Urothelium cell line (cell line): Measurements from ENCODE around the gene FIGN.

Source experiments
- DNase-seq: peaks from one replicate; pipeline ENCODE4 v3.0.0; 2011; ENCODE audit warnings: low spot score, mixed read lengths
- FAIRE-seq: peaks from 2 replicates; lab custom pipeline; 2011; peaks lifted over from hg19 to GRCh38; lab: Jason Lieb, UNC

The FIGN gene

DNA sequence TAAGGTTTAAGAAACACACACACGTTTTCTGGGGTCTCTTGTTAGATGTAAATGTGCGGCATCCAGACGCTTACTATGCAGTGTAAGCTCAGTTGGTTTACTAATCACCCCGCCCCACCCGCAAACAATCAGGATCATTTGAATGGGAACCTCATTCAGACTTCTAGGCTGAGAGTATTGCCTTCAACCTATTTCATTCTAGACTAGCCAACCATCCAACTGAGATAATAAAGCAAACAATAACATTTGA is 1.3 kb upstream of the FIGN start:
- FAIRE-seq (no peak), DNase-seq (no peak)

DNA sequence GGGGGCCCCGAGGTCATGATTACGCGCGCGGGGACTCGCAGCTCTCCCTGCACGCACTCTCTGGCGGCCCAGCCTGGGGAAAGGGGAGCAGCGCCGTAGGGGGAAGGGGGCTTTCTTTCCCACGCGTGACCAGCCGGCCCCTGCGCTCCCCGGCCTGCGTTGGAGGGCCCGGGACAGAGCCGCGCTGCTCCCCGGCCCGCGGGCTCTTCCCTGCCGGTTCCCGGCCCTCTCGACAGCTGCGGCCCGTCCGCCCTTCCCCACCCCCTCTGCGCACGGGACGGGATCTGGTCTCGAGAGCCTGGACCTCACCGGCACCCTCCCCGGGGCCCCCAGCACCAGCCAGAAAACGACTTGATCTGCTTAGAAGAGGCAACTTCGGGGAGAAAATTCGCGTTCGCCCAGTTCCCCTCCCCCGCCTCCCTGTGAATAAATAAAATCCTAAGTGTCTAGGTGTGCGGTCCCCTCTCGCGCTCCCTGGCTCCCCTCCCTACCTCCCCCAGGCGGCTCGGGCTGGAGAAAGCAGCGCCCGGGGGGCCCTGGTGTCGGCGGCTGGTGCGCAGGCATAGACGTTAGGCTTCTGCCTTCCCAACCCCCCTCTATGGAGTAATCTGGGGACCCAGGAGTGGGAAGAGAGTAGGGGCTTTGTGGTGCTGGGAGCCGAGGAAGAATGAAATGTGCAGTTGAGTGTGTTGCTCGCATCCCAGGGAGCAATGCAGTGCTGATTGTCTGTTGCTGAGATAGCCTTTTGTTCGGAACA is 803 bp upstream of the FIGN start:
- DNase-seq = peak; percentile 82
- no peak for FAIRE-seq

DNA sequence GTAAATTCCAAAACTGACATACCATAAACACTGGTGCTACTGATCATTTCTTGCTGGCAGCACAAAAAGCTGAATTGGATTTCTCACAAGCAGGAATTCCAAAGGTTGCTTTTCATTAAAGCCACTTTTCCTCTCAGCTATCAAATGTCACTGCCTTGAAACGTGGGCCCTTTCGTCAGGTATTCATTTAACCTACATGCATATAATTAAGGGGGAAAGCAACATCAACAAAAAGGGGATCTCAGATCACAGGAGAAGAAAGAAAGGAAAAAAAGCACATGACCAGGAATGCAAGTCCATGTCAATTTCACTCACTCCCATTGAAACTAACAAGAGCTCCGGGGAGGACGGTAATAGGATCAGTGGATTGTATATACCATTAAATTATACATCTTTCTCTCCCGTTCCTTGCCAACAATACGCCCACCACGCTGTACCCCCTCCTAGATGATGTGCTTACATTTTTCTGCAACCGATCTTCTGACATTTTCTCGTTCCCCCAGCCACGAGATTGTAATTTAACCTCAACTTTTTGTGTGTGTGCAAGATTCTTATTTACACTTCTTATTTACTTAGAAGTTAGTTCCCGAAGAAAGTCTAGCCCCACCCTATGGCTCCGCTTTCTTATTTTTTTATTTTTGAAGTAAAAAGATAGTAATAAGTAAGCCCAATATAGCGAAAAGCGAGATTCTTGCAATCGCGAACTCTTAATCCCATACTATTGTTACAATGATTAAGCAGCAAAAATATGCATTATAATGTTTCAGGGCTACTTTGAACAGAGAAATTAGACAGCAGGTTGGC is 725 bp downstream of the FIGN start:
- FAIRE-seq = no peak

DNA sequence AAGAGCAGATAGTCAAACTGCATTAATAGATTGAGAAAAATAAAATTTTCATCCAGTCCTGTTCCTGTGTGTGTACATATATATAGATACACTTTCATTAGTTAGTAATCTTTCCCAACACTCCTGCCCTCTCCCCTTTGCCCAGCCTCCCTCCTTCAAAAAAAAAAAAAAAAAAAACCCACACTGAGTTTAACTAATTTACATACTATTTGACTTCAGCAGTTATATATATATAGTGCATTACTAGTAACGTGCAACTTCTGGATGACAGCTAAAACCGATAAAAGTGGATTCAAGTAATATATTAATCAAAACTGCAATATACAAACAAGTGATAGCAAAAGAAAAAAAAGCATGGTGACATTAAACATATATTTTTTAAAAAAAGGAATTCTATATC is 1.4 kb downstream of the FIGN start:
- no peak for DNase-seq
- no peak for FAIRE-seq

More for the DNA sequence above, 725 bp downstream of the FIGN start:
- DNase-seq = no peak

DNA sequence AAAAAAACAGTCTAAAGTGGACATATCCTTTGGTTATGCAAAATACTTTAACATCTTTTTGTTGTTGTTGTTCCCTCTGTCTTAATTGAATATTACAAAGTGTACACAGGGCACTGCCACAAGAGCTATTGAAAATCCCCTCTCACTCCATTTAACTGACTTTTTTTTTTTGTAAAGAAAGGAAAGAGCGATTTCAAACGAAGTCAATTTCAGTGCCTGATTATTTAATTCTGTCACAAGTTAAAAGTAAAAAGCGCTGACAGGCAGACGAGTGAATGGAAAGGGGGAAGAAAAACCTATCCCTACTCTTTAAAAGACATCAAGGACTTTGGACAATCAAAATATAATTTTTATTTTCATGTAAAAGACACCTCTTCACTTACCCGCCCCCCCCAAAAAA is 1.9 kb downstream of the FIGN start:
- FAIRE-seq = no peak

DNA sequence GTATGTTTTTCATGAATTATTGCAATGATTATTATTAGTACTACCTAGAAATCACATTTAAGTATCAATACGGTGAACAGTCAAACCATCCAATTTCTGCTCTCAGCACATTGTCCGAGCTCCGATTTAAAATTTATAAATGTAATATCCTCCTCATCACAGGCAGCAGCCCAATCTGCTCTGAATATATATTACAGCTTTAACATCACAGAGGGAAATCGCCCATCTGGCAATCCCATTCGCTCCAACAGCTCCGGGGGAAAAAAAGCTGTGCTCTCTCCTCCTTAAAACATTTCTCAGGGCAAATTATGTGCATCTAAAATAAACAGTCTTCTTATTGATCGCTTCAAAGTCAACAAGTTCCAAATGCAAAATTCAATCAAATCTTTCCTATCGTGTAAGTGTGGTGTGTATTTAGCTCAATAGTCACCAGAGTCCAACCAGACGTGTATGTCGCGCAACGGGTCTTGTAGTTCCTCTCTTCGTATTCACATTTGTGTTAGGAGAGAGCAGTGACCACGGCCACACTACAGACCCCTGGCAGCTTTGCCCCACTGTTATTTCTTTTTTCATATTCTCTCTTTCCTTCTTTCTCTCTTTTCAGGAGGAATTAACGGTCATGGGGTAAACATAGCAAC is 2.4 kb downstream of the FIGN start:
- no peak for DNase-seq
- no peak for FAIRE-seq

More for the DNA sequence above, 1.9 kb downstream of the FIGN start:
- DNase-seq = no peak

DNA sequence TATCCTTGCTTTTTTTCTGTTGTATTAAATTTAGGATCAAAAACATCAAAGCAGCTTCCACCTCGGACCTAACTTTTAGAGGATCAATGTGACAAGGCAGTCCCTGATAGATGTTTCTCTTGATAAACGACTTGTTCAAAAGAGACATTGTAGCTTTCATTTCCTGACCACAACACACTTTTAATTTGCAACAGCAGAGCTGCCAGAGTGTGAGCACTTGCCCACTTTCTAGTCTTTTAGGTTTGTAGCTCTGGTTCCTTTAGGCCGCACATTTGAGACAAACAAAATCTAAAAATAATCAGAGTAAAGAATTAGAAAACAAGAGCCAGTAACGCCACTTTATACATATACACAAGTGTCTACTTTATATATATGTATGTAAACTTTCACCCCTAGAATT is 3.1 kb downstream of the FIGN start:
- DNase-seq = no peak
- FAIRE-seq = no peak

DNA sequence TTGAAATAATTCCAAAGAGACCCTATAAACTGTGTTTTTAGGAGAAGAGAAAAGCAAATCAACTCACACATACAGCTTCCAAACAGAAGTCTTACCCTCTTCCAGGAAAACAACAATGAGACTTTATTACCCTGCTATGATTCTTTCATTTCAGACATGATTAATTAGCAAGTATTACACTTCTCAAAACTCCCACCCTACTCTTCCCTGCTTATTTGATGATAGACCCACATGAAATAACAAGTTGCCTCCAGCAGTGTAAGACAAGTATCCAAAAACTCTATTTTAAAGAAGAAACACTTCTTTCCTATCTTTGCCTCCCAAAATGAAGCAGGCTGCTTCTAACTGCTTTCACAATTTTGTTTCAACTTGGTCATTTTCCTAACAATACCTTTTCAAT is 4.1 kb downstream of the FIGN start:
- DNase-seq (no peak), FAIRE-seq (no peak)

DNA sequence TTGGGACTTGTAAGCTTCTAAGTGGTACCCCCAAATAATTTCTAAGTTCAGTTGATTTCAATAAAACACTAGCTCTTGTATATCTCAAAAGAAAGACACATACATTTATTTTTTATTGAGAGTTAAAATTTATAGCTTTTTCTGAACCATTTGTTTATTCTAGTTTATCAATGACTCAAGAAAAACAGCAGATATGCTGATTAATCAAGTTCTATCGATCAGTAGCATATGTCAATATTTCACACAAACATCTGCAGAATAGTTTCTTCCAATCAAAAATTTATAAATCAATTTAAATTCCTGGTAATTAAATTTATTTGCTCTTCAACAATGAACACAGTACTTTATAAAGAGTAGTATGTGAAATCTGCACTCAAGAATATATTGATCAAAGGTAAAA is 5.3 kb downstream of the FIGN start:
- FAIRE-seq = no peak

DNA sequence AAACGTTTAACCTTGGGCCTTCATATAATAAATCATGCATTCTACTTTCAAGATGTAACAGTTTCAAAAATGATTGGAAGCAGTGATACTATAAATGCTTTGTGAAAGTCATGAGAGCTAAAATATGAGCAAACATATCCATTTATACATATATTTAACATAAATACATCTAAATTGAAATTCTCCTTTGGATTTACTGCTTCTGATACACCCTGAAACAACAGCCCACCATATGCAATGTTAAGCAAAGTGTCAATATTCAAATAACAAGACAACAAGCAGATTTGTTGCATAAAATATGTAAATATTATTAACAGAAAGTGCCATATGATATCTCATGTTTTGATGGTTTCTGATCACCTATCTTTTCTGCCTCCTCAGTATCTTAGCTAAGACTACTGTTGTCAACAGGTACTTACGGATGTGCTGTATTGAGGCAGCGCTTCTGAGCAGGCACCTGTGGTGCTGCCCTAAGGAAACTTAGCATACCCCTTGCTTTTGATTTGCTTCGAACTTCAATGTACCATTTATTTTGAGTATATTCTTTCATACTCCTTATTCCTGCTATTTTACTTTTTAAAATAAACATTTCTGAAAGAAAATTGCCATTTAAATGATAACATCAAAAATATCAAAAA is 6.1 kb downstream of the FIGN start:
- no peak for FAIRE-seq
- no peak for DNase-seq

More for the DNA sequence above, 5.3 kb downstream of the FIGN start:
- no peak for DNase-seq

DNA sequence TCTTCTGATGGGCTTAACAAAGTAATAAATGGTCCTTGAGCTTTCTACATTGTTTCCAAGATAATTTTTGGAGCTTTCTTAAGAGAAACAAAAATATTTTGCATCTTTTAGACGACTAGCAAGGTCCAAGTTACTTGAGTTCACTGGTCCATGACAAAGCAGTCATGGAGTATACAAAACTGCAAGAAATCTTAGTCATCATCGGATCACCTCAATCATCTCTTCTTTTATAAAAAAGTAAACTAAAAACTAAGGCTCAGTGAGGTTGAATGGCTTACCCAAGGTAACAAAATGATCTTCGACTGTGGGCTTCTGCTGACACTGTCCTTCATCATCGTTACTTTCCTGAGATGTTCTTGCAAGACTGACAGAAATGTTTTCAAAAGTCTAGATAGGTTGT is 11.9 kb downstream of the FIGN start:
- no peak for DNase-seq
- FAIRE-seq = no peak

DNA sequence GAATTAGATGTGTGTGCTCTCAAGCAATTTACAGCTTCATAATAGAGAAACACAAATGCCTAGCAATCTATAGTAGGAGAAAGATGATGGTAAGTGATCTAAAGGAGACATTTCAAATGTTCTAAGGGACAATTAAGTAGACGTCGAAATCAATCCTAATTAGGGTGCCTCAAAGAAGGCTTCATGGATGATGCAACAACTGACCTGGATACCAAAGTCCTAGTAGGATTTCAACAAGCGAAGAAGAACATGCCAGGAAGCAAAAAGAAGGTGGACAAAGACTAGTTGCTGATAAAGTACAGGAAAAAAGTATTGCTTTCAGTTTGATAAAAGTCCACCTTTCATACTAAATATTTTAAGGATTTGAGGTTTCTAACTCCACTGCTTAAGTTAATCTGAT is 12.5 kb downstream of the FIGN start:
- DNase-seq (no peak), FAIRE-seq (no peak)

DNA sequence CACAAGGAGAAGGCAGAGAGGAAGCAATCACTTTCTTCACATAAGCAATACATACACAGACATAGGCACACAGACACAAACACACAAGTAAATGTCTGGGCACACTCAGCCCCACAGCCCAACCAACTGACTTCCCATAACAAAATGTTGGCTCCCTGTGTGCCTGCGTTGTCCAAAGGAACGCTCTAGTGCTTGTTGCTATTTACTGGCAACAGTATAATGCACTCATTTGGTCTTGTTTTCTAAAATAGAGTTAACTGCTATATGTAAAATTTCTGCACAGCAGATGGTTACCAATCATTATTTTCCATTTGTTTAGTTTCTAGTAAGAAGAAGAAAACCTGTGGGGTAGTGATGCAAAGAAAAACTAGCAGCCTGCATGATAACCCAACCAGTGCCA is 16.5 kb downstream of the FIGN start:
- FAIRE-seq (no peak), DNase-seq (no peak)

DNA sequence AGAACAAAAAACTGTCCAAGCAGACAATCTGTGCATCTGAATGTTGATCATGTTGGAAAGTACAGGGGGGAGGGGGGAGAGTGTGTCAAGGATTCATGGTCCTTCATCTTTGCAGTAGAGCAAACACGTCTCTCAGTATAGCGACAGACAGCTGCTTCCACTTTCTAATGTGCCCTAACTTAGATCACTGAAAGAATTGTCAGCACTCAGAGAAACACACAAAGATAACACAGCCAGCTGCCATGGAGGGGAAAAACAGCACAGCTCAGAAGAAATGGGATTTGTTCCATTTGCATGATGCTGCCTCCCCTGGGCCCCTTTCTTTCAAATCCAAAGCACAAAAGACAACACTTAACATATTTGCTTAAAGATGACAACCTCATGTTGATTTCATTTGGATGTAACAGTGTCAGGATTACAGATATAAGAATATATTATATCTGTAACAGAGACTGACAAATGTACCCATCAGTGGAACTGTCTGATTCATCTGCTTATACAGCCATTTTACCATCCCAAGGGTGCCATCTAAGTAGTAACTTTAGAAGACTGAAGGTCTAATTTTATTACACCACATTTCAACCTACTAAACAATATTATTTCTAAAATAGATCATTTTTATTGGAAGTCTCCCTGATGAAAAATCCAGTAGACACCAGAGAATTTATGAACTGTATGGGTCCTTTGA is 17.7 kb downstream of the FIGN start:
- DNase-seq (no peak), FAIRE-seq (no peak)

DNA sequence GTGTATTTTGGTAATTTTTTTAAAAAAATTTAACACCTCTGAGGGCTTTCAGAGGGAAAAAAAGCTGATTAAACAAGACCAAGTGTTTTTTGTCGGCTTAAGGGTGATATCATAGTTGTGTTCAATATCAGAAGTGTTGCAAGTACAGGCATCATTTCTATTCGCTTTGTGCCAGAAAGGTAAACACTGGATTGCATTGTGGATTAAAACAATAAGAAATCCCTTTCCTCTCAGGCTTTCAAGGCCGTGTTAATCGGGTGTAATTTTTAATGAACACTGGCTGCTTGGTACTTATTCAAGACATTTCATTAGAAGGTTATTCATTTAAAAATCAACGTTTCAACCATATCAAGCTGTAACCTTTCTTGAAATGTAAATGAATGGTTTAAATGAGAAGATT is 18.3 kb downstream of the FIGN start:
- FAIRE-seq = no peak
- no peak for DNase-seq

DNA sequence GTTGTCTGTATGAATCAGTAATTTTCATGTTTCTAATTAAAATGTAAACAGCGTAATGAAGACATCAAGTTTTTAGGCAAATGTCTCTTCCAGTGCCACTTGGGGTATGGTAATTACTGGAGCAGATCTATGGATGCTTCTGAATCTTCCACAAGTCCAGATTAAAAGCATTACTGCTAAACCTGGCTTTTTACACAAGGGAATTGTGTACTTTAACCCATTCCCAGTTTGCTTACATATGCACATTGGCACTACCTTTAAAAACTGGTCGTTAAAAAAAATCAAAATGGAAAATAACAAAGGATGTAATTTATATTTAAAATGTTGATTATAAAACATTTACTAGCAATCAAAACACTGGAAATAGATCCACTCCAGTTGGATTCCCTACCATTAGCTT is 19.7 kb downstream of the FIGN start:
- no peak for FAIRE-seq

DNA sequence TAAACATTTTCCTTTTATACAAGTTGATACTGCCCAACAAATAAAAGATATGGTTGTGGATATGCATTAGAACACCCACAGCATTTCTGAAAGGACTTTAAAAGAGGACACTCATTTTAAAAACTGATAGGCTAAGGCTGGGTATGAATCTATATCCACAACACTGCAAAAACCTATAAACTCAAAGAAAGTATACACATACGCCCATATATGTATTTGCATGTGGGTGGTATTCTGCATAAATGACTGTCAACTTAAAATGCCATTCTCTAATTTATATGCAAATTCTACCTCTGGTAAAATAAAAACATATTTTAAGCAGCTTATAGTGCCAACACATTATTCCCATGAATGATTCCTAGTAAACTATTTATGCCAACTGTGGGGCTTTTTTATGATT is 20.1 kb downstream of the FIGN start:
- DNase-seq = no peak
- FAIRE-seq = no peak

More for the DNA sequence above, 19.7 kb downstream of the FIGN start:
- DNase-seq = no peak

DNA sequence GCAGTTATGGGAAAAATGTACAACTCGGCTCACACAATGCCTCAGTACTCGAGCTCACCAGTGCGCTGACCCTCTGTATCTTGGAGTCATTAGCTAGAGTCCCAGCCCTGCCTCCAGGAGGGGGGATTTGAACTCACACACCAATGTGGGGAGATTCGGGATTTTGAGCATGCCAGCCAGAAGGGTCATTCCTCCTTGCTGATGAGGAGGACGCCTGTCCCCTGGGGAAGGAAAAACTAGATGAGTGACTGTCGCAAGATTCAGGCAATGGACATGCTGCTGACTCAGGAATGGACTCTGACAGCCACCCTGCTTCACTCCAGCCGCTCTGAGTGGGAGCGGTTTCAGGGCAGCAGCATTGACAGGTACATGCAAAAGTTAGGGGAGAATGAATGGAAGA is 20.6 kb downstream of the FIGN start:
- DNase-seq = no peak
- FAIRE-seq = no peak

DNA sequence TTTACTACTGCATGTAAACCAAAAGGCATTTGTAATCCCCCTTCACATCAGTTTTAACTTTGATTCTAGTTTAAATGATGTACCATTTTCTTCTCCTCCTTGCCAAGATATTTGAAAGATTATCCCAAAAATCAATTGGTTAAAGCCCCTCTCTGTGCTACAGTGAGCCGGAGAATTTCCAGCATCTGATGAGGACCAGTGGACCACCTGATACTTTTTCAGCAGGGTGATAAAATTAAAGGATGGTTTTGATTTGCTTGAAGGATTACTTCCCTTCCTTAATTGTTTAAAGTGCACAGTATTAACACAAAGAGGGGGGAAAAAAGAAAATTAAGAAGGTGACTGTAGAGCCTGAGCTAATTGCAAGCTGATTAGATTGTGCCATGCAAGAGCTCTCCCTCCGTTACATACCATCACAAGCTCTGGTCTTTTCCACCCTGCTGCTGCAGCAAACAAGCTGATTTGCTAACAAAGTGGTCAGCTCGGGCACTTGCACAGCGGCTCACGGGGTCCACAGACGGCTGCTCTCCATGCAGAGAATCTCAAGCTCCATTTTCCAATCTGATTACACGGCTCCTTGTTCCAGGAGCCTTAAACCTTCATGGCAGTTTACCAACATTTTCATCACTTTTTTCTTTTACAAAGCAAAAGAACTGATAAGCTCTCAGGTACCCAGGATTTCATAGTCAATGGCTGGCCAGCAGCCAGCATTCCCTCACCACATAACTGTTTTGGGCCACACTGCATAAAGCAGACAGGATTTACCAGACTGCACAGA is 22.1 kb downstream of the FIGN start:
- FAIRE-seq (no peak), DNase-seq (no peak)

DNA sequence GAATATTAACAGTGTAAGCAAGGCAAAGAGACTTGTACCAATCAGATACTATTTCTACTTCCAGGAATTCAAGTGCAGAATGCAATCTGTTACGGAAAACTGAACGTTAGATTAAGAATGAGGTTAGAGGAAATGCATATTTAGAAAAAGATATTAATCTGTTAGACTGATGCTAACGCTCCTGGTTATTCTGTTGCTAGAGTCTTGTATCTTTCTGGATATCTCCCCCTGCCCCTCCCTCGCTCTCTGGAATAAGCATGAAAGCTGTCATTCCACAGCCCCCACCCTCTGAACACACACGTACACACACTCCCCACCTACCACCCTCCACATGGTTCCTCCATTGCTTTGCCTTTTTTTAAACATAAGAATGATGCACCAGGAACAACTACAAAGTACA is 24.1 kb downstream of the FIGN start:
- DNase-seq = no peak
- no peak for FAIRE-seq
